Esophagus muscularis mucosa (tissue), 4 donors: ENCODE results near the gene TRERF1.

Source experiments
- CTCF ChIP-seq, 3 experiments: fragments of 200-600 bp in 2 of 3; fragments of 450-650 bp in 1 of 3; sonication (generic) in 2 of 3; IDR thresholded peaks; one replicate each; pipeline ENCODE4 v1.5.1; 2017 to 2019; ENCODE audit warnings: antibody characterized with exemption in 3 of 3, mild to moderate bottlenecking in 2 of 3, moderate library complexity in 1 of 3
- EP300 ChIP-seq: sonication (generic); formaldehyde crosslinking; IDR thresholded peaks from one replicate; pipeline ENCODE4 v1.6.1; 2017; ENCODE audit warnings: antibody characterized with exemption
- POLR2A ChIP-seq: fragments of 450-650 bp; IDR thresholded peaks from one replicate; pipeline ENCODE4 v1.6.1; 2017; ENCODE audit warnings: antibody characterized with exemption, moderate library complexity, mild to moderate bottlenecking, low read depth

GRCh38 chr6:42176981-42177380, 274.7 kb downstream of the TRERF1 start:
- TF ChIP-seq CTCF (IDR thresholded peaks at IDR 0.05) (no peak), POLR2A (no peak), EP300 (no peak)
